K562 (cell line): Measurements from ENCODE around the gene TEX50. TPM values are rescaled to one million over a fixed set of nuclear protein-coding genes. Genes with fewer than 3 reads are reported as not detected.
A peak's percentile ranks its signal among the peaks of the same experiment; 100 is the strongest.

ENCODE experiments used
- ATAC-seq: fragments of 200-7000 bp; cut with Tn5 transposase; 3 replicates; pipeline ENCODE4 v1.9.1; 2020; ENCODE audit warnings: moderate library complexity
- Bru-seq: library from RNA; stranded (reverse); fragments of 400-500 nt; gene quantifications from one replicate; lab custom pipeline; 2021; lab: Mats Ljungman, UMichigan
- BruChase-seq, 2 experiments: library from RNA; stranded (reverse); fragments of 400-500 nt; gene quantifications; one replicate each; lab custom pipeline; 2021; lab: Mats Ljungman, UMichigan
- BruUV-seq: library from RNA; stranded (reverse); fragments of 400-500 nt; replicated peaks from 2 replicates; lab custom pipeline; 2021; lab: Mats Ljungman, UMichigan
- CTCF ChIA-PET: fragments of 300-600 bp; formaldehyde crosslinking; extraction: SDS; loops from one replicate; lab custom pipeline; 2021; ENCODE audit warnings: low intra/inter-chr PET ratio; lab: Yijun Ruan, JAX
- POLR2A ChIA-PET: fragments of 300-600, 350-650 bp; sonication (Branson Sonifier 250); formaldehyde crosslinking; extraction: SDS; loops from one replicate; lab custom pipeline; 2021; ENCODE audit warnings: antibody characterized with exemption, inconsistent platforms; lab: Yijun Ruan, JAX
- DNase-seq, 4 experiments: peaks; one replicate each; pipeline versions ENCODE4 v3.0.0 to v3.0.0-alpha.2; 2011 to 2018; ENCODE audit warnings: low spot score in 3 of 4, mixed read lengths in 3 of 4; ENCODE audit errors: extremely low read depth in 1 of 4
- FAIRE-seq: peaks from 2 replicates; lab custom pipeline; 2011; peaks lifted over from hg19 to GRCh38; lab: Jason Lieb, UNC
- H2AFZ ChIP-seq: 2 replicates; pipeline ENCODE4 v1.6.0; 2011; ENCODE audit warnings: low read depth, low read length, control low read depth, inconsistent platforms
- H3K27ac ChIP-seq: fragments of 200-600 bp; 3 replicates; pipeline ENCODE4 v1.8.0; 2011; ENCODE audit warnings: low read depth, mild to moderate bottlenecking, control low read depth, inconsistent platforms, low read length, moderate library complexity, mixed read lengths; ENCODE audit errors: extremely low read depth
- H3K27me3 ChIP-seq, 2 experiments: fragments of 300-600 bp in 1 of 2; 2 replicates in 1 of 2; 3 replicates in 1 of 2; pipeline versions ENCODE4 v1.6.0 to v1.8.0; 2011; ENCODE audit warnings: inconsistent platforms in 2 of 2, low read length in 2 of 2, mild to moderate bottlenecking in 1 of 2, mixed read lengths in 1 of 2, moderate library complexity in 1 of 2; ENCODE audit not compliant: control insufficient read depth in 2 of 2, insufficient read depth in 2 of 2
- H3K36me3 ChIP-seq: fragments of 300-600 bp; 3 replicates; pipeline ENCODE4 v1.8.0; 2011; ENCODE audit warnings: mild to moderate bottlenecking, low read length, inconsistent platforms; ENCODE audit not compliant: control insufficient read depth, insufficient read depth
- H3K4me1 ChIP-seq, 2 experiments: fragments of 200-600 bp in 1 of 2; replicated peaks in 1 of 2; 2 replicates in 1 of 2; 3 replicates in 1 of 2; pipeline versions ENCODE4 v1.5.1 to v1.8.0; 2011; ENCODE audit warnings: inconsistent platforms in 2 of 2, low read length in 2 of 2, mild to moderate bottlenecking in 1 of 2, mixed read lengths in 1 of 2, moderate library complexity in 1 of 2; ENCODE audit not compliant: control insufficient read depth in 2 of 2, insufficient read depth in 2 of 2
- H3K4me2 ChIP-seq: 2 replicates; pipeline ENCODE4 v1.6.1; 2011; ENCODE audit warnings: low read length, control low read depth, inconsistent platforms, mixed read lengths; ENCODE audit not compliant: insufficient read depth
- H3K4me3 ChIP-seq: fragments of 200-600 bp; sonication (generic), shearing (Covaris generic); 2 replicates; pipeline ENCODE4 v1.5.1; 2016; ENCODE audit warnings: control low read depth, inconsistent platforms
- H3K79me2 ChIP-seq: fragments of 200-600 bp; 3 replicates; pipeline ENCODE4 v1.8.0; 2011; ENCODE audit warnings: low read length, inconsistent platforms; ENCODE audit not compliant: control insufficient read depth, insufficient read depth
- H3K9ac ChIP-seq, 2 experiments: 2 replicates each; pipeline versions ENCODE4 v1.6.0 to v1.6.1; 2011; ENCODE audit warnings: low read depth in 2 of 2, low read length in 2 of 2, control low read depth in 1 of 2, inconsistent platforms in 1 of 2, mild to moderate bottlenecking in 1 of 2, mixed read lengths in 1 of 2; ENCODE audit not compliant: insufficient read depth in 1 of 2
- H3K9me1 ChIP-seq: one replicate; pipeline ENCODE4 v1.6.0; 2011; ENCODE audit warnings: inconsistent platforms, mild to moderate bottlenecking, low read length, moderate library complexity; ENCODE audit not compliant: control insufficient read depth, insufficient read depth
- H3K9me3 ChIP-seq: replicated peaks from 2 replicates; pipeline ENCODE4 v1.5.1; 2011; ENCODE audit warnings: low read depth, low read length, inconsistent platforms; ENCODE audit not compliant: control insufficient read depth, insufficient read depth
- H4K20me1 ChIP-seq: replicated peaks from 2 replicates; pipeline ENCODE4 v1.6.1; 2011; ENCODE audit warnings: low read length, inconsistent platforms, mixed read lengths; ENCODE audit not compliant: control insufficient read depth, insufficient read depth
- ARID3B ChIP-seq: fragments of 250-450 bp; sonication (Bioruptor Pico); IDR thresholded peaks from 2 replicates; pipeline ENCODE4 v1.4.0; 2020; ENCODE audit warnings: borderline replicate concordance
- ATF6 ChIP-seq: sonication (generic); formaldehyde crosslinking; IDR thresholded peaks from 2 replicates; pipeline ENCODE4 v1.4.0; 2020; ENCODE audit warnings: mild to moderate bottlenecking, missing genetic modification reagents
- ATF7 ChIP-seq: fragments of 450-650 bp; IDR thresholded peaks from 2 replicates; pipeline ENCODE4 v1.7.1; 2014; ENCODE audit warnings: mild to moderate bottlenecking, moderate library complexity
- CREM ChIP-seq: IDR thresholded peaks from 2 replicates; pipeline ENCODE4 v1.6.1; 2014; ENCODE audit warnings: antibody characterized with exemption, low read depth
- ELK3 ChIP-seq: fragments of 450-650 bp; formaldehyde crosslinking; IDR thresholded peaks from 2 replicates; pipeline ENCODE4 v1.4.0; 2020; ENCODE audit warnings: mild to moderate bottlenecking
- HMGN3 ChIP-seq: IDR thresholded peaks from 2 replicates; pipeline ENCODE4 v1.6.1; 2011; ENCODE audit warnings: borderline replicate concordance, low read depth, mild to moderate bottlenecking, mixed read lengths, low read length; ENCODE audit not compliant: insufficient read length; ENCODE audit errors: extremely low read depth
- IRF2 ChIP-seq: sonication (generic); formaldehyde crosslinking; IDR thresholded peaks from 2 replicates; pipeline ENCODE4 v1.8.1; 2022; ENCODE audit warnings: mild to moderate bottlenecking, missing genetic modification reagents
- KAT2B ChIP-seq: IDR thresholded peaks from one replicate; pipeline ENCODE4 v1.6.1; 2012; ENCODE audit warnings: low read depth, mild to moderate bottlenecking, control low read depth, inconsistent platforms, low read length, moderate library complexity
- MAFF ChIP-seq: IDR thresholded peaks from 2 replicates; pipeline ENCODE4 v1.6.1; 2012; ENCODE audit warnings: low read length, improper control_type of control experiment
- MAFG ChIP-seq: fragments of 450-650 bp; conservative IDR thresholded peaks from 2 replicates; pipeline ENCODE4 v1.6.1; 2016; ENCODE audit warnings: missing genetic modification characterization, missing compliant biosample characterization
- MEIS2 ChIP-seq: fragments of 450-650 bp; IDR thresholded peaks from 2 replicates; pipeline ENCODE4 v1.6.1; 2014; ENCODE audit warnings: mild to moderate bottlenecking; ENCODE audit not compliant: partially characterized antibody
- MTA2 ChIP-seq: fragments of 450-650 bp; IDR thresholded peaks from 2 replicates; pipeline ENCODE4 v1.6.1; 2016; ENCODE audit warnings: low read depth
- NFATC3 ChIP-seq: fragments of 450-650 bp; IDR thresholded peaks from 2 replicates; pipeline ENCODE4 v1.6.1; 2017; ENCODE audit warnings: mild to moderate bottlenecking
- PHF8 ChIP-seq: fragments of 200-600 bp; sonication (generic); IDR thresholded peaks from 2 replicates; pipeline ENCODE4 v1.6.1; 2012; ENCODE audit warnings: mixed run types, mild to moderate bottlenecking, inconsistent platforms, low read length, moderate library complexity, borderline replicate concordance
- RBM39 ChIP-seq: fragments of 200-400 bp; formaldehyde crosslinking; optimal IDR thresholded peaks from 2 replicates; pipeline ENCODE3; 2018; ENCODE audit warnings: low read depth, low read length
- ZC3H4 ChIP-seq: sonication (generic); formaldehyde crosslinking; IDR thresholded peaks from 2 replicates; pipeline ENCODE4 v1.9.0; 2021; ENCODE audit warnings: missing genetic modification reagents, borderline replicate concordance
- ZNF316 ChIP-seq: fragments of 450-650 bp; IDR thresholded peaks from 2 replicates; pipeline ENCODE4 v1.6.1; 2016
- WGBS: fragments of 100-300 bp; shearing (Covaris generic); methylation state at CpG from one replicate; pipeline ENCODE4 v1.1.6; 2016; ENCODE audit warnings: low coverage, mixed read lengths; ENCODE audit not compliant: insufficient coverage; ENCODE audit errors: missing lambda C conversion rate; 5-methylcytosine and 5-hydroxymethylcytosine counted together
- in situ Hi-C: fragments of 300-500 bp; cut with MboI; formaldehyde crosslinking; loops from 4 replicates; pipeline ENCODE4 v1.15.0; 2018; ENCODE audit warnings: inconsistent platforms, mixed read lengths
- intact Hi-C: fragments of 100-400 bp; cut with micrococcal nuclease; formaldehyde crosslinking; loops from 2 replicates; pipeline ENCODE4 v1.14.2; 2022
- long read RNA-seq, 3 experiments: library from polyadenylated mRNA in 2 of 3; library from RNA in 1 of 3; unstranded in 2 of 3; stranded (forward) in 1 of 3; transcript quantifications; one replicate each; pipeline ENCODE4 v2.0.0, GENCODE V29; 2019 to 2022
- polyA minus RNA-seq, 3 experiments: library from RNA; depleted of rRNA, polyadenylated mRNA; stranded (reverse); fragments of >200 nt; gene quantifications; 2 replicates each; pipeline ENCODE4 v1.2.3, GENCODE V29; 2011
- polyA plus RNA-seq, 8 experiments: library from polyadenylated mRNA; depleted of rRNA in 4 of 8; stranded (reverse) in 5 of 8; unstranded in 3 of 8; fragments of >200 nt; fragmentation: Nextera tagmentation in 2 of 8; fragmentation: Illumina TruSeq in 1 of 8; extraction: Ambion mirVana in 2 of 8; extraction: Trizol in 1 of 8; gene quantifications; 2 replicates each; pipeline versions ENCODE4 v1.2.1 to v1.2.3, GENCODE V29; 2011 to 2014; ENCODE audit warnings: inconsistent platforms in 1 of 8, missing spikeins in 1 of 8
- total RNA-seq, 7 experiments: library from RNA; depleted of rRNA in 6 of 7; stranded (reverse); fragments of >200 nt in 6 of 7; fragmentation: Illumina TruSeq in 2 of 7; extraction: Trizol in 2 of 7; gene quantifications; 2 replicates each; pipeline versions ENCODE4 v1.2.1 to v1.2.3, GENCODE V29; 2011 to 2021; ENCODE audit warnings: low replicate concordance in 1 of 7

Gene TEX50
- total RNA-seq (2011; cell fraction: chromatin; rRNA removed; ENCODE audit: low replicate concordance) = not detected in 2 replicates
- total RNA-seq (2011; cell fraction: nucleolus; rRNA removed) = not detected in 2 replicates
- not detected in 2 replicates for total RNA-seq (2011; cell fraction: nucleoplasm; rRNA removed)
- total RNA-seq (2014; rRNA removed) = not detected in 2 replicates
- not detected in 2 replicates for total RNA-seq (2014; rRNA removed; fragmentation: Illumina TruSeq; extraction: Trizol)
- total RNA-seq (2015; rRNA removed; fragmentation: Illumina TruSeq; extraction: Trizol) = not detected in 2 replicates
- total RNA-seq (2021) = not detected in 2 replicates
- not detected in 2 replicates for polyA plus RNA-seq (2011; rRNA removed)
- not detected in 2 replicates for polyA plus RNA-seq (2011; cell fraction: cytosol; rRNA removed)
- polyA plus RNA-seq (2011; cell fraction: nucleus; rRNA removed) = not detected in 2 replicates
- polyA plus RNA-seq (2012) = not detected in 2 replicates
- polyA plus RNA-seq (2014; fragmentation: Illumina TruSeq; extraction: Trizol) = not detected in 2 replicates
- not detected for polyA plus RNA-seq (2014; fragmentation: Nextera tagmentation; extraction: Ambion mirVana)
- not detected in 2 replicates for polyA plus RNA-seq (2014; rRNA removed)
- polyA minus RNA-seq (2011; rRNA and poly(A)+ RNA removed) = not detected in 2 replicates
- polyA minus RNA-seq (2011; cell fraction: cytosol; rRNA and poly(A)+ RNA removed) = not detected in 2 replicates
- not detected in 2 replicates for polyA minus RNA-seq (2011; cell fraction: nucleus; rRNA and poly(A)+ RNA removed)
- not detected for Bru-seq, nascent RNA
- not detected for BruChase-seq, experiment 1, labeled RNA remaining after a 2-hour chase
- BruChase-seq, experiment 2, labeled RNA remaining after a 6-hour chase = not detected
- long read RNA-seq, experiment 1 = 0 reads
- long read RNA-seq, experiment 2 = 0 reads
- long read RNA-seq, experiment 3 = 0 reads

GRCh38 chr1:173635116-173635515 lies at the start of gene TEX50:
Gene TEX50 (plus strand): TSS chr1:173635338. CDS start chr1:173635522, 184 bp downstream.
- CTCF ChIA-PET = no interaction called here
- H3K4me3 ChIP-seq = no peak within 1 kb of the TSS
- H3K79me2 ChIP-seq = no peaks in the 10 kb centered on the region
- no peaks in the 10 kb centered on the region for H3K9me1 ChIP-seq
- no TSS peak for BruUV-seq
- H4K20me1 ChIP-seq = no peaks in the 10 kb centered on the region
- no peak within 1 kb of the TSS for H3K9ac ChIP-seq
- H3K4me1 ChIP-seq = peaks cover 0 to 3% of the 10 kb centered on the region in 2 experiments; a peak in 1 of 5 replicates
- 13% methylated on average over 1 of the region's 1 CpG for WGBS
- no peak within 1 kb of the TSS for H3K4me2 ChIP-seq
- POLR2A ChIA-PET = interaction anchor here (0.8 to 1.2 kb wide), 4 partner anchors 9 to 80 kb away, joined by 3 to 4 read pairs (median 3); partner anchors contain the start of gene KLHL20
- H3K27me3 ChIP-seq = no peaks in the 10 kb centered on the region
- H3K36me3 ChIP-seq = no peaks in the 10 kb centered on the region
- H2AFZ ChIP-seq = no peak within 1 kb of the TSS
- no peak for ATAC-seq
- intact Hi-C loops (no loop called here), in situ Hi-C loops (no loop called here)
- FAIRE-seq = no peak
- no peaks in the 10 kb centered on the region; the same call in 1 of the 2 replicates for H3K9me3 ChIP-seq
- no peak within 1 kb of the TSS for H3K27ac ChIP-seq
- no peak for DNase-seq
- TF ChIP-seq RBM39 (no peak), MEIS2 (no peak), IRF2 (no peak), ZC3H4 (CRISPR knock-in tag) (no peak), KAT2B (no peak), CREM (peak; percentile 29; the same call in 1 of the 2 replicates), MTA2 (no peak), ATF6 (no peak), ZNF316 (peak; percentile 93), ARID3B (no peak), MAFG (peak; percentile 90), NFATC3 (no peak), ELK3 (CRISPR knock-in tag) (no peak), ATF7 (no peak), HMGN3 (no peak), MAFF (peak; percentile 69), PHF8 (no peak)
